OCI-LY1 (cell line): ENCODE measurements around the gene SERPINB1.
"Not testable (repeated sequence)": the region's sequence is repeated elsewhere in the genome, so short reads cannot be mapped to it uniquely, and the experiment has no call there.

Experiments used
- H2AFZ ChIP-seq: fragments of 200-600 bp; sonication (generic), shearing (Covaris generic); 2 replicates; pipeline ENCODE4 v1.6.0; 2014; ENCODE audit warnings: antibody characterized with exemption, mild to moderate bottlenecking, low read length
- H3F3A ChIP-seq: fragments of 200-600 bp; sonication (generic), shearing (Covaris generic); 2 replicates; pipeline ENCODE4 v1.6.0; 2014; ENCODE audit warnings: mild to moderate bottlenecking, antibody characterized with exemption, low read length, moderate library complexity; ENCODE audit not compliant: insufficient read depth
- H3K27ac ChIP-seq: fragments of 200-600 bp; sonication (generic); 2 replicates; pipeline ENCODE4 v1.5.1; 2014; ENCODE audit warnings: low read length, mixed run types, mild to moderate bottlenecking, low read depth; ENCODE audit not compliant: poor library complexity, severe bottlenecking
- H3K27me3 ChIP-seq: fragments of 200-600 bp; sonication (generic); 2 replicates; pipeline ENCODE4 v1.6.0; 2014; ENCODE audit warnings: antibody characterized with exemption, mild to moderate bottlenecking, low read length, moderate library complexity; ENCODE audit not compliant: insufficient read depth
- H3K36me3 ChIP-seq: fragments of 200-600 bp; sonication (generic); 2 replicates; pipeline ENCODE4 v1.6.1; 2014; ENCODE audit warnings: mild to moderate bottlenecking, antibody characterized with exemption, low read length, moderate library complexity, mixed read lengths; ENCODE audit not compliant: insufficient read depth
- H3K4me1 ChIP-seq: fragments of 200-600 bp; sonication (generic); 2 replicates; pipeline ENCODE4 v1.5.1; 2014; ENCODE audit warnings: mild to moderate bottlenecking, low read length, moderate library complexity; ENCODE audit not compliant: insufficient read depth, severe bottlenecking
- H3K4me2 ChIP-seq: fragments of 200-600 bp; sonication (generic), shearing (Covaris generic); 2 replicates; pipeline ENCODE4 v1.6.1; 2014; ENCODE audit warnings: low read length
- H3K4me3 ChIP-seq: fragments of 200-600 bp; sonication (generic); 2 replicates; pipeline ENCODE4 v1.5.1; 2014; ENCODE audit warnings: low read length, low read depth, mild to moderate bottlenecking, mixed read lengths; ENCODE audit not compliant: poor library complexity, severe bottlenecking
- H3K79me2 ChIP-seq: fragments of 200-600 bp; shearing (Covaris generic); 2 replicates; pipeline ENCODE4 v1.6.1; 2016; ENCODE audit warnings: mixed run types, low read length, mixed read lengths; ENCODE audit not compliant: insufficient read depth
- H3K9ac ChIP-seq: fragments of 200-600 bp; sonication (generic), shearing (Covaris generic); 2 replicates; pipeline ENCODE4 v1.6.1; 2014; ENCODE audit warnings: mild to moderate bottlenecking, low read length, mixed read lengths
- H3K9me2 ChIP-seq: fragments of 200-600 bp; sonication (generic), shearing (Covaris generic); 2 replicates; pipeline ENCODE4 v1.6.1; 2014; ENCODE audit warnings: low read depth, mild to moderate bottlenecking, low read length, mixed read lengths
- H3K9me3 ChIP-seq: fragments of 200-600 bp; shearing (Covaris generic); 2 replicates; pipeline ENCODE4 v1.6.1; 2014; ENCODE audit warnings: low read length, mixed read lengths
- H4K20me1 ChIP-seq: fragments of 200-600 bp; sonication (generic), shearing (Covaris generic); 2 replicates; pipeline ENCODE4 v1.6.0; 2016; ENCODE audit warnings: mild to moderate bottlenecking, low read length; ENCODE audit not compliant: insufficient read depth
- EZH2 ChIP-seq: fragments of 200-600 bp; sonication (generic), shearing (Covaris generic); IDR thresholded peaks from 2 replicates; pipeline ENCODE4 v1.8.0; 2017; ENCODE audit warnings: borderline replicate concordance, mixed run types, mild to moderate bottlenecking, antibody characterized with exemption, low read length, moderate library complexity, mixed read lengths
- TF ChIP-seq, protein P1 (sequence below): fragments of 200-600 bp; sonication (generic), shearing (Covaris generic); IDR thresholded peaks from 2 replicates; pipeline ENCODE4 v1.5.1; 2017; ENCODE audit warnings: mild to moderate bottlenecking, antibody characterized with exemption, low read length, moderate library complexity, mixed read lengths

Gene SERPINB1

DNA sequence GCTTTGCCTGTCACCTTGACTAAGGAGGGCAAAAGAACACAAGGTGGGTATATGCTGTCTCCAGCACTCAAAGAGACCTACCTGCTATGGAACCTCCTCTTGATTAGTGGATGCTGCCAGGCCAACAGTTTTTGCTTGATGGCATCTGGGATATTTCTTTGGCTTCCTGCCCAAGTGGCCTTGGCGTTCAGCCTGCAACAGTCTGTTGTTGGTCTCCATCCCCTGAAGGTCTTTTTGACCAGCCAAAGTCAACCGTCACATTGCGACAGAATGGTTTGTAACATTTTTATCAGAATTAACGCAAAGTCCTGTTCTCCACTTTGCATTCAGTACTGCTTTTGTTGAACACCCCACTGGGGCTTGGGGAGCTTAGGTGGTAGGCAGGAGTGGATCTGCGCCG is 37.1 kb downstream of the SERPINB1 start:
- H3K4me3 ChIP-seq, result no peak overlapping the region
- H3K9me2 ChIP-seq, result no peaks in the 10 kb centered on the region
- TF ChIP-seq, protein P1, sequence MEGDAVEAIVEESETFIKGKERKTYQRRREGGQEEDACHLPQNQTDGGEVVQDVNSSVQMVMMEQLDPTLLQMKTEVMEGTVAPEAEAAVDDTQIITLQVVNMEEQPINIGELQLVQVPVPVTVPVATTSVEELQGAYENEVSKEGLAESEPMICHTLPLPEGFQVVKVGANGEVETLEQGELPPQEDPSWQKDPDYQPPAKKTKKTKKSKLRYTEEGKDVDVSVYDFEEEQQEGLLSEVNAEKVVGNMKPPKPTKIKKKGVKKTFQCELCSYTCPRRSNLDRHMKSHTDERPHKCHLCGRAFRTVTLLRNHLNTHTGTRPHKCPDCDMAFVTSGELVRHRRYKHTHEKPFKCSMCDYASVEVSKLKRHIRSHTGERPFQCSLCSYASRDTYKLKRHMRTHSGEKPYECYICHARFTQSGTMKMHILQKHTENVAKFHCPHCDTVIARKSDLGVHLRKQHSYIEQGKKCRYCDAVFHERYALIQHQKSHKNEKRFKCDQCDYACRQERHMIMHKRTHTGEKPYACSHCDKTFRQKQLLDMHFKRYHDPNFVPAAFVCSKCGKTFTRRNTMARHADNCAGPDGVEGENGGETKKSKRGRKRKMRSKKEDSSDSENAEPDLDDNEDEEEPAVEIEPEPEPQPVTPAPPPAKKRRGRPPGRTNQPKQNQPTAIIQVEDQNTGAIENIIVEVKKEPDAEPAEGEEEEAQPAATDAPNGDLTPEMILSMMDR, result no peak
- no peak for TF ChIP-seq EZH2
- no peaks in the 10 kb centered on the region for H3K79me2 ChIP-seq
- H2AFZ ChIP-seq, result no peak overlapping the region
- no peaks in the 10 kb centered on the region for H4K20me1 ChIP-seq
- no peak overlapping the region for H3K27ac ChIP-seq
- no peaks in the 10 kb centered on the region for H3F3A ChIP-seq
- H3K9ac ChIP-seq, result no peak overlapping the region
- no peaks in the 10 kb centered on the region for H3K27me3 ChIP-seq
- H3K9me3 ChIP-seq, result no peaks in the 10 kb centered on the region
- H3K4me1 ChIP-seq, result no peaks in the 10 kb centered on the region
- H3K36me3 ChIP-seq, result no peaks in the 10 kb centered on the region
- no peak overlapping the region for H3K4me2 ChIP-seq

DNA sequence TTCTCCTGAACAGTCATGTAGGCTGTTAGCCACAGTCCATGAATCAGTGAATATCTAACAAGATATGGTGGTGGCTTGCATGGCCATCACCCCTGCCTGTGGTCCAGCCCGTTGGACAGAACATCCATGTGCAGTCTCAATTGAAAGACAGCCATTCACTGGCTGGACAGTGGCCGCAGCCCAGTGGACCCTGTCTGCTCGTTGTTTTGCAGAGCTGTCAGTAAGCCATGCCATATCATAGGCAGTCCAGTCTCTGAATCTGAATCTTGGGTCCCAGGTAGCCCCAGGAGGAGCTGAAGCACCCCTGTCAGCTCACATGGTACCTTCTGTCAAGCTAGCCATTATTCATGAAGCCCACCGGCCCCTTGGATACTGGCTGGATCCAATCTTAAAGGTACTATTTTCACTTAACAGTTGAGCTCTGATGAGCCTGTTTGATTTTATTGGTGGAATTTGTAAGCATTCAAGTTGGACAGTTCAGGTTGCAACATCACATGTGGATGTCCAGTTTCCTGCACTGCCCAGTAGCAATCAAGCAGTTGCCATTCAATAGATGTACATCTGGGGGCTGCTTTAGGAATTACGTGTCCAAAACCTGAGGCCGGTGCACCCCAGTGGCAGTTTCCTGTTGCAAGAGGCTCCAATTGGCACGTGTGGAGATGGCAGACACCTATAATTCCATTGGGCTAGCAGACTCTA is 37.8 kb downstream of the SERPINB1 start:
- H2AFZ ChIP-seq, result no peak overlapping the region
- no peak overlapping the region for H3K9ac ChIP-seq
- H3K27me3 ChIP-seq, result no peaks in the 10 kb centered on the region
- H3K4me2 ChIP-seq, result no peak overlapping the region
- H4K20me1 ChIP-seq, result no peaks in the 10 kb centered on the region
- no peak overlapping the region for H3K4me3 ChIP-seq
- H3K36me3 ChIP-seq, result no peaks in the 10 kb centered on the region
- H3F3A ChIP-seq, result no peaks in the 10 kb centered on the region
- H3K4me1 ChIP-seq, result no peaks in the 10 kb centered on the region
- no peaks in the 10 kb centered on the region for H3K9me2 ChIP-seq
- H3K9me3 ChIP-seq, result no peaks in the 10 kb centered on the region
- H3K27ac ChIP-seq, result no peak overlapping the region
- TF ChIP-seq EZH2, result no peak
- TF ChIP-seq, protein P1, result no peak
- H3K79me2 ChIP-seq, result no peaks in the 10 kb centered on the region

DNA sequence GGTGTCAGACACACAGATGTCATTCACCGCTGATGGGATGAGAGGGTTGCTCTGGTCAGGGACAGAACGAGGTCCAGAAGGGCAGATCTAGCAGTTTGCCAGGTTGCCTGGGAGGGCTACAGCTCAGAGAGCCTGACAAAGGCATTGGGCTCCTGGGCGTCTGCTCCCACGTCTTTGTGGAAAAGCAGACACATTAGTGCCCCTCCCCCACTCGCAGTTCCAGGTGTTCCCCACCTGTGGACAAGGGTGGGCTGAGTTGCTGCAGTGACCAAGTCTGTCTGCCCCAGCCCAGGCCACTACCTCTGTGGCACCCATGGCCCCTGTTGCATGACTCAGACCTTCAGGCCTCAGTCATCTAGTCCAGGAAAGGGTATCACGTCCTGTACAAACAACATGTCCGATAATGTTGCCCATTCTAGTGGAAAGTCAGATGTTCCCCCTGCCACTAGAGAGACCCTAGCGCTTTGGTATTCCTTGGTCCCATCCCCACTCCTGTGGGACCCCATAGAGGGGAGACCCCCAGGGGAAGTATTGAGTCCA is 39.1 kb downstream of the SERPINB1 start:
- H2AFZ ChIP-seq, result no peak overlapping the region
- H3K4me1 ChIP-seq, result no peaks in the 10 kb centered on the region
- no peaks in the 10 kb centered on the region for H3K27me3 ChIP-seq

DNA sequence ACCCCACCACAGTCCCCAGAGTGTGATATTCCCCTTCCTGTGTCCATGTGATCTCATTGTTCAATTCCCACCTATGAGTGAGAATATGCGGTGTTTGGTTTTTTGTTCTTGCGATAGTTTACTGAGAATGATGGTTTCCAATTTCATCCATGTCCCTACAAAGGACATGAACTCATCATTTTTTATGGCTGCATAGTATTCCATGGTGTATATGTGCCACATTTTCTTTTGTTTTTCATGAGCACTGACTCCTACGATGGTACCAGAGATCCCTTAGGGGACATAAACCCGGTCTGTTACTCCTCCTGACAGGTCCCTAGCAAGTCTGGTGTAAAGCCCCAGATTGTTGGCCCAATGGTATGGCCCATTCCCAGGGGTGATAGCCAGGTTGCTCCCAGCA is 40.0 kb downstream of the SERPINB1 start:
- not testable (repeated sequence) for H2AFZ ChIP-seq, H3F3A ChIP-seq, H3K9me3 ChIP-seq, H3K79me2 ChIP-seq, H3K9me2 ChIP-seq, H3K36me3 ChIP-seq, H3K9ac ChIP-seq, H3K4me3 ChIP-seq, H3K27ac ChIP-seq, H3K4me2 ChIP-seq, H4K20me1 ChIP-seq, H3K27me3 ChIP-seq, H3K4me1 ChIP-seq

More for the DNA sequence above, 39.1 kb downstream of the SERPINB1 start:
- no peak overlapping the region for H3K9ac ChIP-seq
- H3K79me2 ChIP-seq, result no peaks in the 10 kb centered on the region
- H3K36me3 ChIP-seq, result no peaks in the 10 kb centered on the region
- no peaks in the 10 kb centered on the region for H3F3A ChIP-seq
- no peak overlapping the region for H3K4me2 ChIP-seq
- no peak overlapping the region for H3K27ac ChIP-seq
- no peaks in the 10 kb centered on the region for H3K9me3 ChIP-seq
- TF ChIP-seq EZH2, result no peak
- TF ChIP-seq, protein P1, result no peak
- no peaks in the 10 kb centered on the region for H4K20me1 ChIP-seq
- H3K9me2 ChIP-seq, result no peaks in the 10 kb centered on the region
- no peak overlapping the region for H3K4me3 ChIP-seq
